ENCODE results near the gene DNAJC8. TPM values are rescaled to one million over a fixed set of nuclear protein-coding genes. Genes with fewer than 3 reads are reported as not detected.

Gene DNAJC8
- total RNA-seq, 1 donor from 2014 or later = 84.2 TPM

DNA sequence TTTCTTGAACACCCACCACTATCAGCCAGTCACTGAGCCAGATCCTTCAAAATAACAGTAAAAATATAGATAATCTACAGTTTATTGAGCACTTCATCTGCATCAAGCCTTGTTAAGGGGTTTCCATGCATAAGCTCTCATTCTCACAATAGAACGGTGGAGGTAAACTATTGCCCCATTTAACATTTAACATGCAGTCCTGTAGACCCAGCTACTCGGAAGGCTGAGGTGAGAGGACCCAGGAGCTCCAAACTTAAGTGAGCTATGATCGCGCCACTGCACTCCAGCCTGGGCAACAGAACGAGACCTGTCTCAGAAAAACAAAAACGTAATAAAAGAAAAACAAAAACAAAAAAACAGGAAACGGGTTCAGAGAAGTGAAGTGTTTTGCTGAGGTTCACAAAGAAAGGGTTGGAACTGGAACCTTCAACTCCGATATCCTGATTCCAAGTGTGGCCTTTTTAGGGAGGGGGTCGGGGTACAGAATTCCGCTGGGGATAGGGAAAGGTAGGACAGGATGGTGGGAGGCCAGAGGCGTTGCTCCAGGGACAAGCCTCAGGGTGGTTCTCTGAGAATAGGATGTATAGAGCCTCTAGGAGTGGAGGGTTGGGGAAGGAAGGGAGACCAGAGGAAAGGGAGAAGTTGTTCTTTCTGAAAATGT is 14.9 kb upstream of the DNAJC8 start:
- DNase-seq (ENCODE audit: extremely low spot score in 2 of 2) = no peak
- TF ChIP-seq POLR2A (IDR thresholded peaks at IDR 0.05) (no peak), POLR2AphosphoS5 (IDR thresholded peaks at IDR 0.05; ENCODE audit: insufficient read depth in 1 of 2, low read depth in 1 of 2) (no peak)
- TF ChIP-seq, protein P1, sequence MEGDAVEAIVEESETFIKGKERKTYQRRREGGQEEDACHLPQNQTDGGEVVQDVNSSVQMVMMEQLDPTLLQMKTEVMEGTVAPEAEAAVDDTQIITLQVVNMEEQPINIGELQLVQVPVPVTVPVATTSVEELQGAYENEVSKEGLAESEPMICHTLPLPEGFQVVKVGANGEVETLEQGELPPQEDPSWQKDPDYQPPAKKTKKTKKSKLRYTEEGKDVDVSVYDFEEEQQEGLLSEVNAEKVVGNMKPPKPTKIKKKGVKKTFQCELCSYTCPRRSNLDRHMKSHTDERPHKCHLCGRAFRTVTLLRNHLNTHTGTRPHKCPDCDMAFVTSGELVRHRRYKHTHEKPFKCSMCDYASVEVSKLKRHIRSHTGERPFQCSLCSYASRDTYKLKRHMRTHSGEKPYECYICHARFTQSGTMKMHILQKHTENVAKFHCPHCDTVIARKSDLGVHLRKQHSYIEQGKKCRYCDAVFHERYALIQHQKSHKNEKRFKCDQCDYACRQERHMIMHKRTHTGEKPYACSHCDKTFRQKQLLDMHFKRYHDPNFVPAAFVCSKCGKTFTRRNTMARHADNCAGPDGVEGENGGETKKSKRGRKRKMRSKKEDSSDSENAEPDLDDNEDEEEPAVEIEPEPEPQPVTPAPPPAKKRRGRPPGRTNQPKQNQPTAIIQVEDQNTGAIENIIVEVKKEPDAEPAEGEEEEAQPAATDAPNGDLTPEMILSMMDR (IDR thresholded peaks at IDR 0.05) = no peak
- H3K9me3 ChIP-seq = no peaks in the 10 kb centered on the region
- peak overlapping the region; percentile 45 to 46 for H3K4me3 ChIP-seq
- peaks cover 24% of the 10 kb centered on the region for H3K4me1 ChIP-seq
- H3K27me3 ChIP-seq = no peaks in the 10 kb centered on the region
- H3K27ac ChIP-seq = peak overlapping the region; percentile 87
- H3K36me3 ChIP-seq = no peaks in the 10 kb centered on the region
- intact Hi-C loops (cut with DNase I) = no loop called here

DNA sequence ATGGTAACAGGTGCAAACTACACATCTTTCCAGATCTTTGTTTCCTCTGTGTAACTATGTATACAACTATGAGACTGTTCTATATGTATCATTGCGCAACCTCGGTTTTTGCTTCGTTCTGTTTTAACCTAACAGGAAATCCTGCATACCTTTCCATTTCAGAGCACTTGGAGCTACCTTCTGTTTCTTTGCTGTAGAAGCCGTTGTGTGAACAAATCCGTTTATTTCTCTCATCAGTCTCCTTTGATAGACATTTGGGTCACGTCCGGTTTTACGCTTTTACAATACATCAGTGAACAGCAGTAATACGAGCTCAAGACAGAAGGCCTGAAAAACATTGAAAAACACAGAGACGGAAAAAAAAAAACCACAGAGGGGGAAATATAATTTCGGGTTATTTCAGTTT is 13.6 kb upstream of the DNAJC8 start:
- Histone ChIP-seq H3K9me3 (no peaks in the 10 kb centered on the region), H3K4me1 (peaks cover 24% of the 10 kb centered on the region), H3K27ac (peak overlapping the region; percentile 87), H3K36me3 (no peaks in the 10 kb centered on the region), H3K4me3 (peak overlapping the region; percentile 45 to 46), H3K27me3 (no peaks in the 10 kb centered on the region)
- TF ChIP-seq, protein P1 (IDR thresholded peaks at IDR 0.05) = no peak
- TF ChIP-seq POLR2AphosphoS5 (IDR thresholded peaks at IDR 0.05; ENCODE audit: insufficient read depth in 1 of 2, low read depth in 1 of 2) (peak in 1 of 2 donors; percentile 25), POLR2A (IDR thresholded peaks at IDR 0.05) (no peak)
- DNase-seq (ENCODE audit: extremely low spot score in 2 of 2) = no peak
- intact Hi-C loops (cut with DNase I) = no loop called here

DNA sequence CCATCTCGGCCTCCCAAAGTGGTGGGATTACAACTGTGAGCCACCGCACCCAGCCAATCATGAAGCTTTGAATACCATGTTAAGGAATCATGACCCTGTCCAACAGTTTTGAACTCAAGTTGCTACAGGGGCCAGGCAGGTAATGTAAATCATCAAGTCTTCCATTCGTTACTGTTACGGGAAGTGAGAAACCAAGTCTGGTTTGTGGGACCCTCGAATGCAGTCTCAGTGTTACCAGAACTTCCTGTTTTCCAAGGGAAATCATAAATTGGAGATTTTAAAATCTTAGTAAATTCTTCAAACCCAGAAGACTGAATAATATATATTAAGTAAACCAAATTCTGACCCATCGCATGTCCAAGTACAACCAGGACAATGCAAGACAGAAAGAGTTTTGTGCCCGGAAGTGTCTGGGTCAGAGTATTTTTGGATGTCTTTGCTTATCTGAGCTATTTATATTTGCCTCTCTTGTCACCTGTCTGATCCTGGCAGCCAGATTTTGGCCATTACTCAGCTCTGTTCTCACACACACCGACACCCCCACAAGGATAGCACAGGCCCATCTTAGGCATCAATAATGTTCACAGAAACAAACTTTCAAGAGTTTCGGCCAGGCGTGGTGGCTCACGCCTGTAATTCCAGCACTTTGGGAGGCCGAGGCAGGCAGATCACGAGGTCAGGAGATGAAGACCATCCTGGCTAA is 11.9 kb upstream of the DNAJC8 start:
- no peak overlapping the region for H3K27ac ChIP-seq
- no peak overlapping the region for H3K4me3 ChIP-seq
- no peaks in the 10 kb centered on the region for H3K9me3 ChIP-seq
- H3K4me1 ChIP-seq = peaks cover 24% of the 10 kb centered on the region
- intact Hi-C loops (cut with DNase I) = no loop called here
- TF ChIP-seq POLR2AphosphoS5 (IDR thresholded peaks at IDR 0.05; ENCODE audit: insufficient read depth in 1 of 2, low read depth in 1 of 2) = no peak
- no peak for TF ChIP-seq POLR2A (IDR thresholded peaks at IDR 0.05)
- TF ChIP-seq, protein P1 (IDR thresholded peaks at IDR 0.05) = no peak
- no peak for DNase-seq (ENCODE audit: extremely low spot score in 2 of 2)
- H3K27me3 ChIP-seq = no peaks in the 10 kb centered on the region
- no peaks in the 10 kb centered on the region for H3K36me3 ChIP-seq

DNA sequence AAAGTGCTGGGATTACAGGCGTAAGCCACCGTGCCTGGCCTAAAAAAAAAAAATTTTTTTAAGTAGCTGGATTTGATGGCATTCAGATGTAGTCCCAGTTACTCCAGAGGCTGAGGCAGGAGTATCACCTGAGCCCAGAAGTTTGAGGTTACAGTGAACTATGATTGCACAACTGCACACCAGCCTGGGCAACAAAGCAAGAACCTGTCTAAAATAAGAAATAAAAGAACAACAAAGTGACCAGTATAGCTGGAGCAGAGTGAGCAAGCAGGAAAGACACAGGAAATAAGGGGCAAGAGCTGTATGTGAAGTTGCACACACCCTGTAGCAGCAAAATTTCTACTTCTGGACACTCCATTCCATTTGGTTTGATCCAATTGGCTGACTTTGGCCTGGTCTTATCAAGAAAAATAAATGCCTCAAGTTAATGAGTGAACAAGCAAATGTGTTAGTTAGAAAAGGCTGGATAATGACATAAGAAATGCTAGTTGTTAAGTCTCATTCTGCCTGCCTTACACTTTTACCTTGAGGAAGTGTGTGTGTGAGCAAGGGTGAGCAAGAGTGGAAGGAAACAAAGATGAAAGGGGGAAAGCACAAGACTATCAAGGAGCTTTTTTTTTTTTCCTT is 11.0 kb upstream of the DNAJC8 start:
- DNase-seq (ENCODE audit: extremely low spot score in 2 of 2) = no peak
- Histone ChIP-seq H3K9me3 (no peaks in the 10 kb centered on the region), H3K4me3 (no peak overlapping the region), H3K27ac (no peak overlapping the region), H3K36me3 (no peaks in the 10 kb centered on the region), H3K4me1 (peaks cover 15% of the 10 kb centered on the region), H3K27me3 (no peaks in the 10 kb centered on the region)
- TF ChIP-seq POLR2AphosphoS5 (IDR thresholded peaks at IDR 0.05; ENCODE audit: insufficient read depth in 1 of 2, low read depth in 1 of 2) = no peak
- TF ChIP-seq POLR2A (IDR thresholded peaks at IDR 0.05) = no peak
- TF ChIP-seq, protein P1 (IDR thresholded peaks at IDR 0.05) = no peak
- intact Hi-C loops (cut with DNase I) = no loop called here

Measured in vagina (tissue), 2 donors.